HepG2 (cell line): Measurements from ENCODE around the gene ADARB2. TPM values are rescaled to one million over a fixed set of nuclear protein-coding genes. Genes with fewer than 3 reads are reported as not detected.

Experiments used
- ATAC-seq: fragments of 200-7000 bp; cut with Tn5 transposase; 3 replicates; pipeline ENCODE4 v1.9.1; 2020; ENCODE audit warnings: mild to moderate bottlenecking, moderate library complexity
- BruUV-seq: library from RNA; stranded (reverse); fragments of 400-500 nt; replicated peaks from 2 replicates; lab custom pipeline; 2021; lab: Mats Ljungman, UMichigan
- CTCF ChIA-PET: fragments of 300-600 bp; formaldehyde crosslinking; extraction: SDS; loops from one replicate; lab custom pipeline; 2021; ENCODE audit warnings: low total read pairs, inconsistent platforms, low intra/inter-chr PET ratio; lab: Yijun Ruan, JAX
- POLR2A ChIA-PET: fragments of 350-600 bp; sonication (Branson Sonifier 250); formaldehyde crosslinking; loops from one replicate; lab custom pipeline; 2020; ENCODE audit warnings: antibody characterized with exemption, inconsistent platforms; lab: Yijun Ruan, JAX
- DNase-seq: peaks from one replicate; pipeline ENCODE4 v3.0.0-alpha.2; 2015; ENCODE audit warnings: low spot score
- FAIRE-seq: peaks from 3 replicates; lab custom pipeline; 2011; peaks lifted over from hg19 to GRCh38; lab: Jason Lieb, UNC
- H2AFZ ChIP-seq: one replicate; pipeline ENCODE4 v1.6.1; 2011; ENCODE audit warnings: low read length, inconsistent platforms
- H3K27ac ChIP-seq: fragments of 300-600 bp; 3 replicates; pipeline ENCODE4 v1.8.0; 2011; ENCODE audit warnings: mixed run types, mild to moderate bottlenecking, mixed read lengths, low read length, inconsistent platforms; ENCODE audit not compliant: insufficient read depth; ENCODE audit errors: extremely low read length
- H3K27me3 ChIP-seq, 2 experiments: fragments of 200-600 bp in 1 of 2; 2 replicates in 1 of 2; 3 replicates in 1 of 2; pipeline versions ENCODE4 v1.6.0 to v1.8.0; 2011; ENCODE audit warnings: low read length in 2 of 2, mild to moderate bottlenecking in 2 of 2, moderate library complexity in 2 of 2, inconsistent platforms in 1 of 2; ENCODE audit not compliant: insufficient read depth in 2 of 2, control insufficient read depth in 1 of 2
- H3K36me3 ChIP-seq, 2 experiments: fragments of 200-600 bp in 1 of 2; replicated peaks in 1 of 2; 2 replicates in 1 of 2; 3 replicates in 1 of 2; pipeline versions ENCODE4 v1.5.1 to v1.8.0; 2011; ENCODE audit warnings: low read length in 2 of 2, inconsistent platforms in 1 of 2; ENCODE audit not compliant: insufficient read depth in 2 of 2, control insufficient read depth in 1 of 2
- H3K4me1 ChIP-seq: 2 replicates; pipeline ENCODE4 v1.5.1; 2012; ENCODE audit warnings: low read length, inconsistent platforms; ENCODE audit not compliant: insufficient read depth
- H3K4me2 ChIP-seq: 2 replicates; pipeline ENCODE4 v1.6.0; 2011; ENCODE audit warnings: low read depth, low read length, inconsistent platforms
- H3K4me3 ChIP-seq, 3 experiments: fragments of 200-600 bp in 1 of 3; sonication (generic), shearing (Covaris generic) in 1 of 3; replicated peaks in 1 of 3; 2 replicates each; pipeline ENCODE4 v1.5.1; 2011 to 2016; ENCODE audit warnings: low read length in 3 of 3, inconsistent platforms in 2 of 3, low read depth in 2 of 3, mild to moderate bottlenecking in 2 of 3, control low read depth in 1 of 3, mixed read lengths in 1 of 3; ENCODE audit not compliant: insufficient read depth in 1 of 3
- H3K79me2 ChIP-seq: one replicate; pipeline ENCODE4 v1.6.1; 2011; ENCODE audit warnings: low read length, inconsistent platforms; ENCODE audit not compliant: insufficient read depth
- H3K9ac ChIP-seq: 2 replicates; pipeline ENCODE4 v1.6.0; 2011; ENCODE audit warnings: mild to moderate bottlenecking, low read depth, low read length, inconsistent platforms; ENCODE audit not compliant: insufficient read depth
- H3K9me3 ChIP-seq: 2 replicates; pipeline ENCODE4 v1.5.1; 2012; ENCODE audit warnings: mild to moderate bottlenecking, low read length
- H4K20me1 ChIP-seq: 2 replicates; pipeline ENCODE4 v1.6.0; 2011; ENCODE audit warnings: inconsistent platforms, mild to moderate bottlenecking, low read length, moderate library complexity; ENCODE audit not compliant: insufficient read depth
- FOXC1 ChIP-seq: sonication (generic); formaldehyde crosslinking; IDR thresholded peaks from 2 replicates; pipeline ENCODE4 v1.8.0; 2022; ENCODE audit warnings: mild to moderate bottlenecking, missing genetic modification reagents, borderline replicate concordance
- KDM3A ChIP-seq: IDR thresholded peaks from 2 replicates; pipeline ENCODE4 v1.6.1; 2018; ENCODE audit warnings: low read depth, missing compliant biosample characterization
- MAFG ChIP-seq: sonication (generic); formaldehyde crosslinking; IDR thresholded peaks from 2 replicates; pipeline ENCODE4 v1.5.1; 2020; ENCODE audit warnings: mild to moderate bottlenecking, missing genetic modification reagents
- NFAT5 ChIP-seq: sonication (generic); formaldehyde crosslinking; IDR thresholded peaks from 2 replicates; pipeline ENCODE4 v1.4.0; 2020; ENCODE audit warnings: missing genetic modification reagents
- SAP130 ChIP-seq: IDR thresholded peaks from 2 replicates; pipeline ENCODE4 v1.6.1; 2016; ENCODE audit warnings: low read depth
- TGIF2 ChIP-seq: IDR thresholded peaks from 2 replicates; pipeline ENCODE4 v1.6.1; 2016; ENCODE audit warnings: control low read depth, missing compliant biosample characterization
- THRA ChIP-seq: sonication (generic); formaldehyde crosslinking; IDR thresholded peaks from 2 replicates; pipeline ENCODE4 v1.4.0; 2020; ENCODE audit warnings: missing genetic modification reagents, borderline replicate concordance
- ZNF142 ChIP-seq: sonication (generic); formaldehyde crosslinking; IDR thresholded peaks from 2 replicates; pipeline ENCODE4 v1.4.0; 2020; ENCODE audit warnings: missing genetic modification reagents
- ZNF501 ChIP-seq: sonication (generic); formaldehyde crosslinking; IDR thresholded peaks from 2 replicates; pipeline ENCODE4 v1.5.1; 2020; ENCODE audit warnings: mild to moderate bottlenecking, moderate library complexity, missing genetic modification reagents
- ZNF562 ChIP-seq: sonication (generic); formaldehyde crosslinking; IDR thresholded peaks from 2 replicates; pipeline ENCODE4 v1.8.0; 2022; ENCODE audit warnings: missing genetic modification reagents, borderline replicate concordance
- ZNF569 ChIP-seq: sonication (generic); formaldehyde crosslinking; IDR thresholded peaks from 2 replicates; pipeline ENCODE4 v1.5.0; 2020; ENCODE audit warnings: mild to moderate bottlenecking, missing genetic modification reagents, moderate library complexity, borderline replicate concordance
- WGBS: methylation state at CpG from one replicate; pipeline ENCODE4 v1.1.6; 2017; ENCODE audit warnings: low lambda C conversion rate; 5-methylcytosine and 5-hydroxymethylcytosine counted together
- in situ Hi-C: cut with HindIII; loops from 2 replicates; pipeline ENCODE4 v1.10.0; 2017; ENCODE audit warnings: low pct_unique_long_range_greater_than_20kb; ENCODE audit not compliant: extremely low pct_ligation_motif_present
- intact Hi-C: fragments of 100-400 bp; cut with micrococcal nuclease; formaldehyde crosslinking; loops from one replicate; pipeline ENCODE4 v1.10.0; 2022; ENCODE audit not compliant: unreplicated experiment
- polyA plus RNA-seq, 8 experiments: library from polyadenylated mRNA; depleted of rRNA in 3 of 8; stranded (reverse) in 7 of 8; unstranded in 1 of 8; fragments of >200 nt; fragmentation: Illumina TruSeq in 4 of 8; extraction: Trizol in 4 of 8; gene quantifications; 2 replicates each; pipeline versions ENCODE4 v1.2.1 to v1.2.3, GENCODE V29; 2011 to 2016; ENCODE audit warnings: low read depth in 4 of 8, missing spikeins in 1 of 8, mixed read lengths in 1 of 8; ENCODE audit not compliant: insufficient read depth in 1 of 8
- total RNA-seq, 5 experiments: library from RNA; depleted of rRNA; stranded (reverse); fragments of >200 nt; fragmentation: Illumina TruSeq; extraction: Trizol; gene quantifications; 2 replicates each; pipeline ENCODE4 v1.2.3, GENCODE V29; 2016; ENCODE audit warnings: low read depth in 1 of 5

ADARB2 gene
- total and polyA plus RNA-seq, 2 of the 13 experiments (the other 11 are each of a cell fraction or from before 2014, with no cell fraction given): not detected

GRCh38 chr10:1190052-1190395 lies 547.3 kb downstream of the ADARB2 start:
- Histone ChIP-seq H3K4me1 (peaks cover 16% of the 10 kb centered on the region), H3K4me2 (no peak overlapping the region), H3K9me3 (no peaks in the 10 kb centered on the region), H3K79me2 (no peaks in the 10 kb centered on the region), H3K4me3 (no peak overlapping the region), H3K27me3 (peaks cover 14 to 92% of the 10 kb centered on the region in 2 experiments), H3K9ac (no peak overlapping the region), H4K20me1 (no peaks in the 10 kb centered on the region), H3K27ac (no peak overlapping the region), H3K36me3 (no peaks in the 10 kb centered on the region), H2AFZ (no peak overlapping the region)
- CTCF ChIA-PET: no interaction called here
- intact Hi-C loops (no loop called here), in situ Hi-C loops (no loop called here)
- FAIRE-seq (no peak), ATAC-seq (no peak), DNase-seq (no peak)
- POLR2A ChIA-PET: no interaction called here
- 64% methylated on average over 9 of the region's 12 CpGs for WGBS
- no TSS peak for BruUV-seq
- TF ChIP-seq ZNF569 (CRISPR knock-in tag) (no peak), SAP130 (CRISPR knock-in tag) (no peak), MAFG (CRISPR knock-in tag) (no peak), KDM3A (CRISPR knock-in tag) (no peak), FOXC1 (CRISPR knock-in tag) (no peak), ZNF501 (CRISPR knock-in tag) (no peak), ZNF562 (no peak), THRA (CRISPR knock-in tag) (no peak), NFAT5 (CRISPR knock-in tag) (no peak), ZNF142 (CRISPR knock-in tag) (no peak), TGIF2 (CRISPR knock-in tag) (no peak)
